ENCODE data around the gene EXOC2. TPM values are rescaled to one million over a fixed set of nuclear protein-coding genes. Genes with fewer than 3 reads are reported as not detected.

EXOC2 gene
- total RNA-seq, 2 experiments from 2014 or later: 22.5 to 24.8 TPM

- Histone ChIP-seq H3K9me3 (ENCODE audit: low read length) (no peaks in the 10 kb centered on the region), H3K4me3 (ENCODE audit: low read depth, low read length, poor library complexity, severe bottlenecking) (no peak overlapping the region), H3K36me3 (ENCODE audit: insufficient read depth, low read length) (peaks cover 9% of the 10 kb centered on the region; the same call in 1 of the 2 replicates), H4K20me1 (ENCODE audit: insufficient read depth, low read length) (no peaks in the 10 kb centered on the region), H3K9me2 (ENCODE audit: insufficient read depth, low read length) (no peaks in the 10 kb centered on the region), H3K4me1 (ENCODE audit: insufficient read depth, low read length, poor library complexity, severe bottlenecking) (peaks cover 16% of the 10 kb centered on the region), H3K4me2 (ENCODE audit: low read length) (no peak overlapping the region), H3K79me2 (ENCODE audit: insufficient read depth, low read depth, low read length) (no peaks in the 10 kb centered on the region), H3K27ac (ENCODE audit: low read depth, low read length, poor library complexity, severe bottlenecking) (no peak overlapping the region), H2AFZ (ENCODE audit: low read length) (no peak overlapping the region)
- no peak for DNase-seq (ENCODE audit: low spot score)
- intact Hi-C loops (cut with micrococcal nuclease; ENCODE audit: unreplicated experiment): no loop called here
- no peak for TF ChIP-seq EZH2phosphoT487 (IDR thresholded peaks at IDR 0.05; ENCODE audit: borderline replicate concordance, low read depth, low read length)
- TF ChIP-seq, protein P1, sequence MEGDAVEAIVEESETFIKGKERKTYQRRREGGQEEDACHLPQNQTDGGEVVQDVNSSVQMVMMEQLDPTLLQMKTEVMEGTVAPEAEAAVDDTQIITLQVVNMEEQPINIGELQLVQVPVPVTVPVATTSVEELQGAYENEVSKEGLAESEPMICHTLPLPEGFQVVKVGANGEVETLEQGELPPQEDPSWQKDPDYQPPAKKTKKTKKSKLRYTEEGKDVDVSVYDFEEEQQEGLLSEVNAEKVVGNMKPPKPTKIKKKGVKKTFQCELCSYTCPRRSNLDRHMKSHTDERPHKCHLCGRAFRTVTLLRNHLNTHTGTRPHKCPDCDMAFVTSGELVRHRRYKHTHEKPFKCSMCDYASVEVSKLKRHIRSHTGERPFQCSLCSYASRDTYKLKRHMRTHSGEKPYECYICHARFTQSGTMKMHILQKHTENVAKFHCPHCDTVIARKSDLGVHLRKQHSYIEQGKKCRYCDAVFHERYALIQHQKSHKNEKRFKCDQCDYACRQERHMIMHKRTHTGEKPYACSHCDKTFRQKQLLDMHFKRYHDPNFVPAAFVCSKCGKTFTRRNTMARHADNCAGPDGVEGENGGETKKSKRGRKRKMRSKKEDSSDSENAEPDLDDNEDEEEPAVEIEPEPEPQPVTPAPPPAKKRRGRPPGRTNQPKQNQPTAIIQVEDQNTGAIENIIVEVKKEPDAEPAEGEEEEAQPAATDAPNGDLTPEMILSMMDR (conservative IDR thresholded peaks at IDR 0.05; ENCODE audit: low read length): no peak
- ChIA-PET POLR2A (interaction anchor here (0.6 kb wide), 1 partner anchor 21 kb away, joined by 3 read pairs; no protein-coding TSS in a partner anchor), CTCF (ENCODE audit: unreplicated experiment) (no interaction called here)
- BruUV-seq (replicated peaks): no TSS peak
Measured at GRCh38 chr6:493840-494239, 199.1 kb downstream of the EXOC2 start.

- no TSS peak for BruUV-seq (replicated peaks)
- Histone ChIP-seq H3K9me3 (ENCODE audit: low read length) (no peaks in the 10 kb centered on the region), H3K4me2 (ENCODE audit: low read length) (no peak overlapping the region), H3K79me2 (ENCODE audit: insufficient read depth, low read depth, low read length) (no peaks in the 10 kb centered on the region), H4K20me1 (ENCODE audit: insufficient read depth, low read length) (no peaks in the 10 kb centered on the region), H3K27ac (ENCODE audit: low read depth, low read length, poor library complexity, severe bottlenecking) (no peak overlapping the region), H3K4me1 (ENCODE audit: insufficient read depth, low read length, poor library complexity, severe bottlenecking) (peaks cover 16% of the 10 kb centered on the region), H3K9me2 (ENCODE audit: insufficient read depth, low read length) (no peaks in the 10 kb centered on the region), H3K36me3 (ENCODE audit: insufficient read depth, low read length) (peaks cover 9% of the 10 kb centered on the region; the same call in 1 of the 2 replicates), H3K4me3 (ENCODE audit: low read depth, low read length, poor library complexity, severe bottlenecking) (no peak overlapping the region), H2AFZ (ENCODE audit: low read length) (no peak overlapping the region)
- TF ChIP-seq, protein P1 (conservative IDR thresholded peaks at IDR 0.05; ENCODE audit: low read length): no peak
- TF ChIP-seq EZH2phosphoT487 (IDR thresholded peaks at IDR 0.05; ENCODE audit: borderline replicate concordance, low read depth, low read length): no peak
- intact Hi-C loops (cut with micrococcal nuclease; ENCODE audit: unreplicated experiment): no loop called here
- POLR2A ChIA-PET: interaction anchor here (0.6 to 1.0 kb wide), 2 partner anchors 90 to 121 kb away, joined by 3 to 4 read pairs; no protein-coding TSS in a partner anchor
- no peak for DNase-seq (ENCODE audit: low spot score)
- CTCF ChIA-PET (ENCODE audit: unreplicated experiment): no interaction called here
Measured at GRCh38 chr6:492816-493414, 200.0 kb downstream of the EXOC2 start.

DNA sequence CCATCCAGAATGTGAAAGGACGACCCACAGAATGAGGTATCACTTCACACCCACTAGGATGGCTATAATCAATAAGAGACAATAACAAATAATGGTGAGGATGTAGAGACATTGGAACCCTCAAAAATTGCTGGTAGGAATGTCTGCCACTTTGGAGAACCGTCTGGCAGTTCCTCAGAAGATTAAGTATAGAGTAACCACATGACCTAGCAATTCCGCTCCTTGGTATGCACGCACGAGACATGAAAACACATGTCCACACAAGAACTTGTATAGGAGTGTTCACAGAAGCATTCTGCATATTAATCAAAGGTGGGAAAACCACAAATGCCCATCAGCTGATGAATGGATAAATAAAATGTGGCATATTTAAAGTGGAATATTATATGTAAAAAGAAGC, 200.8 kb downstream of the EXOC2 start:
- Histone ChIP-seq H3K9me2 (ENCODE audit: insufficient read depth, low read length) (no peaks in the 10 kb centered on the region), H3K27ac (ENCODE audit: low read depth, low read length, poor library complexity, severe bottlenecking) (no peak overlapping the region), H3K4me2 (ENCODE audit: low read length) (no peak overlapping the region), H4K20me1 (ENCODE audit: insufficient read depth, low read length) (no peaks in the 10 kb centered on the region), H3K36me3 (ENCODE audit: insufficient read depth, low read length) (peaks cover 9% of the 10 kb centered on the region; the same call in 1 of the 2 replicates), H3K4me1 (ENCODE audit: insufficient read depth, low read length, poor library complexity, severe bottlenecking) (peaks cover 16% of the 10 kb centered on the region), H3K79me2 (ENCODE audit: insufficient read depth, low read depth, low read length) (no peaks in the 10 kb centered on the region), H3K9me3 (ENCODE audit: low read length) (no peaks in the 10 kb centered on the region), H2AFZ (ENCODE audit: low read length) (no peak overlapping the region), H3K4me3 (ENCODE audit: low read depth, low read length, poor library complexity, severe bottlenecking) (no peak overlapping the region)
- BruUV-seq (replicated peaks): no TSS peak
- no peak for DNase-seq (ENCODE audit: low spot score)
- TF ChIP-seq, protein P1 (conservative IDR thresholded peaks at IDR 0.05; ENCODE audit: low read length): no peak
- intact Hi-C loops (cut with micrococcal nuclease; ENCODE audit: unreplicated experiment): no loop called here
- ChIA-PET CTCF (ENCODE audit: unreplicated experiment) (no interaction called here), POLR2A (interaction anchor here (1.4 kb wide), 1 partner anchor 100 kb away, joined by 3 read pairs; no protein-coding TSS in a partner anchor)

All from OCI-LY7 (cell line).